Measurements from ENCODE around the gene CAMK4. TPM values are rescaled to one million over a fixed set of nuclear protein-coding genes. Genes with fewer than 3 reads are reported as not detected.
A peak's percentile ranks its signal among the peaks of the same experiment; 100 is the strongest.

CAMK4 gene
- total RNA-seq, 1 experiment from 2014 or later: not detected

GRCh38 chr5:111486055-111486454, 261.9 kb downstream of the CAMK4 start:
- CTCF ChIA-PET: no interaction called here
- Histone ChIP-seq H3K27me3 (ENCODE audit: insufficient read depth, low read depth) (no peaks in the 10 kb centered on the region), H3K9me2 (ENCODE audit: insufficient read depth) (no peaks in the 10 kb centered on the region), H3K27ac (no peak overlapping the region), H3K9me3 (ENCODE audit: insufficient read depth, low read depth) (no peaks in the 10 kb centered on the region), H3K4me2 (peak overlapping the region; percentile 28; the same call in 1 of the 2 replicates), H3K4me3 (no peak overlapping the region), H3K79me2 (ENCODE audit: low read depth) (no peaks in the 10 kb centered on the region), H3K36me3 (ENCODE audit: low read depth) (no peaks in the 10 kb centered on the region), H4K20me1 (ENCODE audit: insufficient read depth) (no peaks in the 10 kb centered on the region), H3F3A (ENCODE audit: insufficient read depth, low read depth) (no peaks in the 10 kb centered on the region), H3K4me1 (replicated peaks; ENCODE audit: insufficient read depth) (no peaks in the 10 kb centered on the region), H2AFZ (no peak overlapping the region)
- BruUV-seq (replicated peaks): no TSS peak
- DNase-seq: no peak
- intact Hi-C loops (cut with micrococcal nuclease; ENCODE audit: unreplicated experiment): no loop called here
- POLR2A ChIA-PET (ENCODE audit: unreplicated experiment): no interaction called here
- TF ChIP-seq CTCF (conservative IDR thresholded peaks at IDR 0.05) (no peak), EZH2 (IDR thresholded peaks at IDR 0.05; ENCODE audit: low read depth) (no peak)

- TF ChIP-seq EZH2 (IDR thresholded peaks at IDR 0.05; ENCODE audit: low read depth): no peak
- TF ChIP-seq CTCF (conservative IDR thresholded peaks at IDR 0.05): no peak
- CTCF ChIA-PET: no interaction called here
- Histone ChIP-seq H3K4me1 (replicated peaks; ENCODE audit: insufficient read depth) (no peaks in the 10 kb centered on the region), H3K27me3 (ENCODE audit: insufficient read depth, low read depth) (no peaks in the 10 kb centered on the region), H3K4me2 (no peak overlapping the region), H2AFZ (no peak overlapping the region), H3K79me2 (ENCODE audit: low read depth) (no peaks in the 10 kb centered on the region), H3F3A (ENCODE audit: insufficient read depth, low read depth) (no peaks in the 10 kb centered on the region), H4K20me1 (ENCODE audit: insufficient read depth) (no peaks in the 10 kb centered on the region), H3K27ac (no peak overlapping the region), H3K4me3 (no peak overlapping the region), H3K36me3 (ENCODE audit: low read depth) (no peaks in the 10 kb centered on the region), H3K9me2 (ENCODE audit: insufficient read depth) (no peaks in the 10 kb centered on the region), H3K9me3 (ENCODE audit: insufficient read depth, low read depth) (no peaks in the 10 kb centered on the region)
- DNase-seq: no peak
- POLR2A ChIA-PET (ENCODE audit: unreplicated experiment): no interaction called here
- intact Hi-C loops (cut with micrococcal nuclease; ENCODE audit: unreplicated experiment): no loop called here
- BruUV-seq (replicated peaks): no TSS peak
Observed at GRCh38 chr5:111486926-111487325, 262.7 kb downstream of the CAMK4 start.

GRCh38 chr5:111488353-111488752, 264.2 kb downstream of the CAMK4 start:
- H3K9me2 ChIP-seq (ENCODE audit: insufficient read depth): no peaks in the 10 kb centered on the region
- TF ChIP-seq CTCF (conservative IDR thresholded peaks at IDR 0.05) (no peak), EZH2 (IDR thresholded peaks at IDR 0.05; ENCODE audit: low read depth) (no peak)
- no peaks in the 10 kb centered on the region for H3K4me1 ChIP-seq (replicated peaks; ENCODE audit: insufficient read depth)
- no peaks in the 10 kb centered on the region for H3K27me3 ChIP-seq (ENCODE audit: insufficient read depth, low read depth)
- no TSS peak for BruUV-seq (replicated peaks)
- H3K79me2 ChIP-seq (ENCODE audit: low read depth): no peaks in the 10 kb centered on the region
- POLR2A ChIA-PET (ENCODE audit: unreplicated experiment): no interaction called here
- CTCF ChIA-PET: no interaction called here
- no peak for DNase-seq
- H3K4me2 ChIP-seq: no peak overlapping the region
- intact Hi-C loops (cut with micrococcal nuclease; ENCODE audit: unreplicated experiment): no loop called here
- H3K9me3 ChIP-seq (ENCODE audit: insufficient read depth, low read depth): no peaks in the 10 kb centered on the region
- H4K20me1 ChIP-seq (ENCODE audit: insufficient read depth): no peaks in the 10 kb centered on the region
- no peaks in the 10 kb centered on the region for H3F3A ChIP-seq (ENCODE audit: insufficient read depth, low read depth)
- no peak overlapping the region for H3K4me3 ChIP-seq
- H3K27ac ChIP-seq: no peak overlapping the region
- H2AFZ ChIP-seq: no peak overlapping the region
- H3K36me3 ChIP-seq (ENCODE audit: low read depth): no peaks in the 10 kb centered on the region

Data from PC-9 (cell line).